Measurements from ENCODE around the gene LGALS3BP.

The LGALS3BP gene, protein sequence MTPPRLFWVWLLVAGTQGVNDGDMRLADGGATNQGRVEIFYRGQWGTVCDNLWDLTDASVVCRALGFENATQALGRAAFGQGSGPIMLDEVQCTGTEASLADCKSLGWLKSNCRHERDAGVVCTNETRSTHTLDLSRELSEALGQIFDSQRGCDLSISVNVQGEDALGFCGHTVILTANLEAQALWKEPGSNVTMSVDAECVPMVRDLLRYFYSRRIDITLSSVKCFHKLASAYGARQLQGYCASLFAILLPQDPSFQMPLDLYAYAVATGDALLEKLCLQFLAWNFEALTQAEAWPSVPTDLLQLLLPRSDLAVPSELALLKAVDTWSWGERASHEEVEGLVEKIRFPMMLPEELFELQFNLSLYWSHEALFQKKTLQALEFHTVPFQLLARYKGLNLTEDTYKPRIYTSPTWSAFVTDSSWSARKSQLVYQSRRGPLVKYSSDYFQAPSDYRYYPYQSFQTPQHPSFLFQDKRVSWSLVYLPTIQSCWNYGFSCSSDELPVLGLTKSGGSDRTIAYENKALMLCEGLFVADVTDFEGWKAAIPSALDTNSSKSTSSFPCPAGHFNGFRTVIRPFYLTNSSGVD

DNA sequence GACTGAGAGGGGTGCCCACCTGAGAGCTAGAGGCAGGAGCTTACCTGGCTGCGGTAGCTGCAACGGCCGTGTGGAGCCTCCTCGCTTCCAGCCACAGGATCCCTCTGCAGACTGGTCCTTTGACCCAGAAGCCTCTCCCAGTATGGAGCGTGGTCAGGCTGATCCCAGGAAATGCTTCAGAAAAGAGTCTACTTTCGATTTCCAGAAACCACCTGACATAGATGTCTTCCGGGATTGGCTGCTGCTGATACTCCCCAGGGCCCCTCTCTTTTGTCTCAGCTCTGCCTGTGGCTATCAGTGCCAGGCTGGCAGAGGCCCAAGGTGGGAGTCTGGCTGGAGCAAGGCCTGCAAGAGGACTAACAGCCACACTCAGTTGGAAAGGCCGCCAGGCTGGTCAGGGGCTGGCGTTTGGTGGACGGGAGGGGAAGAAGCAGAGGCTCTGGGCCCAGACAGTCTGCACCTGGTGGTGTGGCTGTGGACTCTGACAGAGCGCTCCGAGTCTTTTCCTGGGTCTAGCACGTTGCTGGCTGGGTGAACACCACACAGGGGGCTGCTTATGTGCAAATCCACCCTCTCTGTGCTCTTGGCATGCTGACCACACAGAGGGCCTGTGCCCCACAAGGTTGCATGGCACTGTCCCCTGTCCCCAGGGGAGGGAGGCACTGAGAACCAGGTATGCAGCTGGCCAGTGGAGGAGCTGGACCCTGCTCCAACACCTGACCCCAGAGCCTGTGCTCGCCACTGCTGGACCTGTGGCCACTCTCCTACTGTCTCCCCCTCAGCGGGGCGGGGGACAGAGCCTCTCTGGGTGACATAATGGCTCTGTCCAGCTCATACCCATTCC is at the start of gene LGALS3BP:
Gene LGALS3BP (minus strand): TSS at position 144 of the 844 bp plus-strand sequence. CDS start 2,732 bp downstream, outside the sequence.
- TF ChIP-seq, protein P1, sequence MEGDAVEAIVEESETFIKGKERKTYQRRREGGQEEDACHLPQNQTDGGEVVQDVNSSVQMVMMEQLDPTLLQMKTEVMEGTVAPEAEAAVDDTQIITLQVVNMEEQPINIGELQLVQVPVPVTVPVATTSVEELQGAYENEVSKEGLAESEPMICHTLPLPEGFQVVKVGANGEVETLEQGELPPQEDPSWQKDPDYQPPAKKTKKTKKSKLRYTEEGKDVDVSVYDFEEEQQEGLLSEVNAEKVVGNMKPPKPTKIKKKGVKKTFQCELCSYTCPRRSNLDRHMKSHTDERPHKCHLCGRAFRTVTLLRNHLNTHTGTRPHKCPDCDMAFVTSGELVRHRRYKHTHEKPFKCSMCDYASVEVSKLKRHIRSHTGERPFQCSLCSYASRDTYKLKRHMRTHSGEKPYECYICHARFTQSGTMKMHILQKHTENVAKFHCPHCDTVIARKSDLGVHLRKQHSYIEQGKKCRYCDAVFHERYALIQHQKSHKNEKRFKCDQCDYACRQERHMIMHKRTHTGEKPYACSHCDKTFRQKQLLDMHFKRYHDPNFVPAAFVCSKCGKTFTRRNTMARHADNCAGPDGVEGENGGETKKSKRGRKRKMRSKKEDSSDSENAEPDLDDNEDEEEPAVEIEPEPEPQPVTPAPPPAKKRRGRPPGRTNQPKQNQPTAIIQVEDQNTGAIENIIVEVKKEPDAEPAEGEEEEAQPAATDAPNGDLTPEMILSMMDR (conservative IDR thresholded peaks at IDR 0.05; ENCODE audit: low read depth, low read length): no peak
- DNase-seq (ENCODE audit: low read depth): peak; percentile 88
- peak within 1 kb of the TSS; percentile 61 for H3K4me3 ChIP-seq (ENCODE audit: low read depth, low read length)

DNA sequence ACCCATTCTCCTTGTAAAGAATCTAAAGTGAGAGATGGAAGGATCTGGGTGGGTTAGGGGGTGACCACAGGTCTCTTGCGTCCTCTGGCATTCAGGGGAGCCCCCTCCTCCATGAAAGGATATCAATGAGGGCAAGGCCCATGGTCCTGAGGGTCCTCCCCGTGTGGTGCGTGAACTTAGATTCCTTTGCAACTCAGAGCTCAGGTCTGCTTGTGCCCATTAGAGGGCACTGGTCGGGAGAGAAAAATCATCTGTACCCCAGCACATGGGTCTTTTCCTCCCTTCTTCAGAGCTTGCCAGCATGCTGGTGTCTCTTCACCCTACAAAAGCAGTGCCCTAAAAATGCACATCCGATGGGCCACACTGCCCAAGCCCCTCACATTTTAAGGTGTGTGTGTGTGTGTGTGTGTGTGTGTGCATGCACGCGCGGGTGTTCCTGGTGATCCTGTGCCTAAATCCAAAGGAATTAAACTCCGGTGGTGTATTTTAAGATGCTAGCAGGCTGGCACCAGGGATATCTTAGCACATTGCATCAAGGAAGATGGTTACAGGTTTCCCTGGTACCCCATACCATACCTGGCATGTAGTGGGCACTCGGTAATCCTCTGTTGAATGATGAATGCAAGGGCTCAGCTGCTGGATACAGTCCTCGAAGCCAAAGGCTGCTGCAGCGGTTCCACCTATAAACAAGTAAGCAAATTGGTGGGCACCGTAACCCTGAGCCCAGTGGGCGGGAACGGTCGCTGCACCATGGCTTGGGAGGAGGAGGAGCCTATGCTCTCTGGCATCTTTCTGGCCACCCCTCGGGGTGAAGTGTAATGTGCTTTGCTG is 49.0 kb upstream of the LGALS3BP start:
- no peak for DNase-seq (ENCODE audit: low read depth)
- H3K4me3 ChIP-seq (ENCODE audit: low read depth, low read length): no peak overlapping the region
- TF ChIP-seq, protein P1 (conservative IDR thresholded peaks at IDR 0.05; ENCODE audit: low read depth, low read length): peak; percentile 42

DNA sequence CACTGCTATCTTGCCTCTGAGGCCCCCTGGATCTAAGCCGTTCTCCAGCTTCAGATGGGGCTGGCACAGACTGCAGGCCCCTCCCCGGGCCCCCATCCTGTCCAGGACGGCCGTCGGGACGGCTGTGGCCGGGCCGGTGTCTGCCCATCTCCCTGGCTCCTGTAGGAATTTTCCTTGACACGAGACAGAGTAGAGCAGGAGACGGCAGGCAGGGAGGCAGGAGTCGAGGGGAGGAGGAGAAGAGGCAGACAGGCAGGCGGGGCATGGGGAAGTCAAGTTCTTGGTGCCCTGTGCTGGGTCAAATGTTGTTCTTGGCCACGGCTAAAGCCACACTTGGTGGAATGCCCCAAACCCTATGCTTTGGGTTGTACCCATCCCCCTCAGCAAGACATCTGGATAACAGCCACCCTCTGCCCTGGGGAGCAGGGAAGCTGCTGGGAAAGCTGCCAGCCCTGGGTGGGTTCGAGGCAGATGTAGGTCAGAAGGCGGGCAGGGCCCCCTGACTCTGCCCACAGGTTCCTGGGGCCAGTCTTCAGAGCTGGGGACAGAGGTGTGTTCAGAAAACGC is 48.3 kb upstream of the LGALS3BP start:
- TF ChIP-seq, protein P1 (conservative IDR thresholded peaks at IDR 0.05; ENCODE audit: low read depth, low read length): no peak
- DNase-seq (ENCODE audit: low read depth): no peak
- H3K4me3 ChIP-seq (ENCODE audit: low read depth, low read length): no peak overlapping the region

DNA sequence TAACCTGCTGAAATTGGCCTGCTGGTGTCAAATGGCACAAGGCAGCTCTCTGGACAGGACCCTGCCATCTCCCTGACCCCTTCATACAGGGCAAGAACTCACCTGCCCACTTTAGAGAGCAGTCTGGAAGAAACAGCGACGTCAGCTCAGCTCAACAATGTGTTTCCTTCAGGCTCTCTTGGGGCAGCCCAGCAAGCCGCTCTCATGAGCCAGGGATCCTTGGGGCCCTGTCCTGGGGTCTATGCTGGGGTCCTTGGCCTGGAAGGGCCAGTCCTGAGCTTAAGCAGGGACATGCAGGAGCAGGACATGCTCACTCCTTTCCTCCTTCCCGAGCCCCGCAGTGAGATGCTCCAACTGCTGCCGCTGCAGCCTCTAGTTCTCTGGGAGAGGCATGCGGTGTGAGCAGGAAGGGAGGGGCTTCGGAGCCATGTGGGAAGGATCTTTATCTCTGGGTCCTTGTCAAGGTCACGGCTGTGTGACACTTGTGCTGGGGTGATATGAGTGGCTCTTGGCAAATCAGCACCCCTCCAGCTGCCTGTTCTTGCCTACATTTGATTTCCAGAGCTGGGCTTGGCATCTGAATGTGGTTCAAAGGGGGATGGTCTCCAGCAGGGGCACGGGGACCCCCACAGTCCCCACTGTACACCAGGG is 47.7 kb upstream of the LGALS3BP start:
- TF ChIP-seq, protein P1 (conservative IDR thresholded peaks at IDR 0.05; ENCODE audit: low read depth, low read length): no peak
- DNase-seq (ENCODE audit: low read depth): no peak
- no peak overlapping the region for H3K4me3 ChIP-seq (ENCODE audit: low read depth, low read length)

DNA sequence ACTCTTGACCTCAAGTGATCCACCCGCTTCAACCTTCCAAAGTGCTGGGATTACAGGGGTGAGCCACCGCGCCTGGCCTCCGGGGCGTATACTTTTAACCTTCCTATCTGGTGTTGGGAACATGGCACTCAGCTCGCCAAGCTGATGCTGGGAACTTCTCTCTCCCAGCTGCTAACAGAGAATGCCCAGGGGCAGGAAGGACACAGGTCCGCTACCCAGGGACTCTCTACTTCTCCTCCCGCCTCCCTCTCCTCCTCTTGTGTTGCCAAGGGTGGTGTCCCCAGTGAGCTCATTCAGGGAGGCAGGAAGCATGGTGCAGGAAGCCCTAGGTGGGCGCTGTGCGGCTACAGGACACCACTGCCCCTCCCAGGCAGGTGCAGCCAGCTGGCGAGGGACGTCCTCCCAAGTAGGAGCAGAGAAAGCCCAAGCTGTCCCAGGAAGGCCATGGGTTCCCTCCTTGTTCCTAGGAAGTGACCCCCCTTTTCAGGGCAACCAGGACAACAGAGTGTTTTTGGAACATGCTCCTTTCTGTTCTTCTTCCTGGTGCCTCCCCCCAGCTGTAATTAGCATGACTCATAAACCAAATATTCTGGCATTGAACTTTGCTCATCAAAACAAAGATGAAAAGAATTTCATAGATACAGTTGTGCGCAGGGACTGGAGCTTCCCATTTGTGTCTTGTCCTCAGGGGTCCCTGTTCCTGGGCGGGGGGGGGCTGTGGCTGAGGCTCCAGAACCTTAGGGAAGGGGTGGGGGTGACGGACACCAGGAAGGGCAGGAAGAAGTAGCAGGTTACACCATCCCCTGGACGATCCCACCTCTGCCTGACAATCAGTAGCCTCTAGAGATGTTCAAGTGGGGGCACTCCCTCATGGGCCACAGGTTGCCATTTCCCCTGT is 46.9 kb upstream of the LGALS3BP start:
- no peak overlapping the region for H3K4me3 ChIP-seq (ENCODE audit: low read depth, low read length)
- TF ChIP-seq, protein P1 (conservative IDR thresholded peaks at IDR 0.05; ENCODE audit: low read depth, low read length): no peak

More for the DNA sequence above, 46.9 kb upstream of the LGALS3BP start:
- DNase-seq (ENCODE audit: low read depth): peak; percentile 66
